IMR-90 (cell line): ENCODE data around the gene NT5DC1. TPM values are rescaled to one million over a fixed set of nuclear protein-coding genes. Genes with fewer than 3 reads are reported as not detected.

Experiments
- FOS ChIP-seq: fragments of 150-350 bp; IDR thresholded peaks from 2 replicates; pipeline ENCODE4 v1.6.1; 2016; ENCODE audit warnings: low read depth, low read length
- MAZ ChIP-seq: IDR thresholded peaks from 2 replicates; pipeline ENCODE4 v1.6.1; 2012; ENCODE audit warnings: low read depth, mild to moderate bottlenecking, low read length, improper control_type of control experiment, moderate library complexity, borderline replicate concordance
- MXI1 ChIP-seq: IDR thresholded peaks from 2 replicates; pipeline ENCODE4 v1.6.1; 2012; ENCODE audit warnings: low read depth, mild to moderate bottlenecking, low read length, moderate library complexity, borderline replicate concordance
- RAD21 ChIP-seq: IDR thresholded peaks from 2 replicates; pipeline ENCODE4 v1.6.1; 2012; ENCODE audit warnings: low read length, improper control_type of control experiment
- polyA plus RNA-seq, 3 experiments: library from polyadenylated mRNA; depleted of rRNA; stranded (reverse); fragments of >200 nt; gene quantifications; 2 replicates each; pipeline ENCODE4 v1.2.3, GENCODE V29; 2012; ENCODE audit warnings: low replicate concordance in 1 of 3
- total RNA-seq: library from RNA; depleted of rRNA; stranded (reverse); fragments of >200 nt; gene quantifications from 2 replicates; pipeline ENCODE4 v1.2.3, GENCODE V29; 2012

Gene NT5DC1
- total and polyA plus RNA-seq, 2 of the 4 experiments (the other 2 are of a cell fraction) = 11.7 to 16.8 TPM

DNA sequence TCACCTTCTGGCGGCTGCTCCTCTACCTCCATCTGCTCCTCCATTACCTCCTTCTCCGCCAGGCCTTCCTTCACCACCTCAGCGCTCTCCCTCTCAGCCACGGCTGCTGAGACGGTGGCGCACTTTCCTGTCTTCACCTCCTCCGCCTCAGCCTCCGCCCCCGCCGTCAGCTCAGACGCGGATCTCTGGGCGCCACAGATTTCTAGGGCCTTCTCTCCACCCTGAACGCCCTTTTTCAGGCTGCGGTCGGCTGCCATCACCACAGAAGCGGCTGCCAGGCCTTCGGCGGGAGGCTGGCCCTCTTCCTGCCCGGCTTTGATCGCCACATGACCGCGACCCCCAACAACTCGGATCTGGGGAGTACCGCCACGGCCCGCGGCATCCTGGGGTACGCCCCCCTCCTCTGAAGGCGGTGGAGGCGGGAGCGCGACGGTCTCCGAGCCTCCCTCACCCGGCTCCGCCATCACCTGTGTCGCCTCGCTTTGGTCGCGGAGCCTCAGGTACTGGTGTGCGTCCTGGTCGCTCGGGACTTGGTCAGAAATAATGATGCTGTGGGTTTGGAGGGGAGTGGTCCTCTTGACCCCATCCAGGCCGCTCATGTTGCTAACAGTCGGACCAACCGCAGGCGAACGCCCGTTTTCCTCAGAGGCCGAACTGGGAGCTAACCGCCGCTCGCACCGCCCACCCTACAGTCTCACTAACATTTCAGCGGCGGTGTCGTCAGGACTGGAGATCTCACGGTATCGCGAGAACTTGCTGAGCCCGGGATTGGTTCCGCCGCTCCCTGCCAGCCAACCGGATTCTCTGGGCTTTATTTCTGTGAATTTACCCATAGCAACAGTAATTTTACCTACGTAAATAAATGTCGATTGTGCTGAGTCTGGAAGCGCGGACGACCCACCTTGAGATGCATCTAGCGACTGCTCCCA, 178.8 kb downstream of the NT5DC1 start, which contains the start of gene TSPYL1 (continued):
- TF ChIP-seq MAZ (peak; percentile 21; the same call in 1 of the 2 replicates), RAD21 (no peak), FOS (peak; percentile 14; the same call in 1 of the 2 replicates), MXI1 (peak; percentile 27; the same call in 1 of the 2 replicates)
